ENCODE measurements around the gene RAD51B.

- TF ChIP-seq POLR2A (IDR thresholded peaks at IDR 0.05) = no peak
- no peak for TF ChIP-seq CTCF (IDR thresholded peaks at IDR 0.05)
- TF ChIP-seq POLR2AphosphoS5 (IDR thresholded peaks at IDR 0.05) = peak in 2 of 3 donors; percentile 32 to 40
Observed at GRCh38 chr14:68692916-68693771, 873.6 kb downstream of the RAD51B start.
